Lower leg skin (tissue), 3 donors: ENCODE results near the gene ZSWIM7.

Source experiments
- POLR2A ChIP-seq, 2 donors: fragments of 450-650 bp; IDR thresholded peaks; one replicate each; pipeline ENCODE4 v1.6.1; 2016 to 2017; ENCODE audit warnings: antibody characterized with exemption in 2 of 2, mild to moderate bottlenecking in 1 of 2, moderate library complexity in 1 of 2
- TF ChIP-seq, protein P1 (sequence below), 3 donors: fragments of 450-650 bp; IDR thresholded peaks; one replicate each; pipeline ENCODE4 v1.5.1; 2016; ENCODE audit warnings: antibody characterized with exemption in 3 of 3, mild to moderate bottlenecking in 3 of 3, moderate library complexity in 2 of 3

DNA sequence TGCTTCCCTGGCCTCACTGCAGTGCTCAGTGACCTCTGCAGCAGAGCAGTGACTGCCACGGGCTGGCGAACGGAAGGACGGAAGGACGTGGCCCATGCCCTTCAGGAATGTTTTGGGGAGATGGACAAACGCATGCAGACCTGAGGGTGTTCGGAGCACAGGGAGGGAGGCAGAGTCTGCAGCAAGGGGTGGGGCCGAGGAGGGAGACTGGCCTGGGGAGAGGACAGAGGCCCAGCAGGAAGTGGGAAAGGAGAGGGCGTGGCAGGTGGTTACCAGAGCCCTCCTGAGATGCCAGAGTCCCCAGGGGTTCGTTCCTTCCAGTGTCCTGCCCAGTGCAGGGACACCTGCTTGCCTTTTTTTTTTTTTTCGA lies 32.6 kb downstream of the ZSWIM7 start:
- TF ChIP-seq, protein P1, sequence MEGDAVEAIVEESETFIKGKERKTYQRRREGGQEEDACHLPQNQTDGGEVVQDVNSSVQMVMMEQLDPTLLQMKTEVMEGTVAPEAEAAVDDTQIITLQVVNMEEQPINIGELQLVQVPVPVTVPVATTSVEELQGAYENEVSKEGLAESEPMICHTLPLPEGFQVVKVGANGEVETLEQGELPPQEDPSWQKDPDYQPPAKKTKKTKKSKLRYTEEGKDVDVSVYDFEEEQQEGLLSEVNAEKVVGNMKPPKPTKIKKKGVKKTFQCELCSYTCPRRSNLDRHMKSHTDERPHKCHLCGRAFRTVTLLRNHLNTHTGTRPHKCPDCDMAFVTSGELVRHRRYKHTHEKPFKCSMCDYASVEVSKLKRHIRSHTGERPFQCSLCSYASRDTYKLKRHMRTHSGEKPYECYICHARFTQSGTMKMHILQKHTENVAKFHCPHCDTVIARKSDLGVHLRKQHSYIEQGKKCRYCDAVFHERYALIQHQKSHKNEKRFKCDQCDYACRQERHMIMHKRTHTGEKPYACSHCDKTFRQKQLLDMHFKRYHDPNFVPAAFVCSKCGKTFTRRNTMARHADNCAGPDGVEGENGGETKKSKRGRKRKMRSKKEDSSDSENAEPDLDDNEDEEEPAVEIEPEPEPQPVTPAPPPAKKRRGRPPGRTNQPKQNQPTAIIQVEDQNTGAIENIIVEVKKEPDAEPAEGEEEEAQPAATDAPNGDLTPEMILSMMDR (IDR thresholded peaks at IDR 0.05): no peak
- TF ChIP-seq POLR2A (IDR thresholded peaks at IDR 0.05): no peak
